GM12878 (cell line): Measurements from ENCODE around the gene HENMT1. TPM values are rescaled to one million over a fixed set of nuclear protein-coding genes. Genes with fewer than 3 reads are reported as not detected.

Experiments
- E4F1 ChIP-seq: fragments of 450-650 bp; IDR thresholded peaks from 2 replicates; pipeline ENCODE4 v1.6.1; 2018; ENCODE audit warnings: borderline replicate concordance, mild to moderate bottlenecking; ENCODE audit not compliant: partially characterized antibody
- GATAD2B ChIP-seq: fragments of 450-650 bp; conservative IDR thresholded peaks from 2 replicates; pipeline ENCODE4 v1.6.1; 2017; ENCODE audit warnings: low read depth, mild to moderate bottlenecking, moderate library complexity
- HCFC1 ChIP-seq: fragments of 150-350 bp; IDR thresholded peaks from 2 replicates; pipeline ENCODE4 v1.6.1; 2014; ENCODE audit warnings: low read length
- IRF3 ChIP-seq: fragments of 450-650 bp; IDR thresholded peaks from 2 replicates; pipeline ENCODE4 v1.6.1; 2014; ENCODE audit warnings: mild to moderate bottlenecking
- IRF5 ChIP-seq: fragments of 450-650 bp; IDR thresholded peaks from 2 replicates; pipeline ENCODE4 v1.6.1; 2017; ENCODE audit warnings: borderline replicate concordance
- POLR2AphosphoS2 ChIP-seq: IDR thresholded peaks from 2 replicates; pipeline ENCODE4 v1.6.1; 2011; ENCODE audit warnings: low read depth, mild to moderate bottlenecking, low read length, improper control_type of control experiment, moderate library complexity
- ZBTB11 ChIP-seq: fragments of 450-650 bp; formaldehyde crosslinking; IDR thresholded peaks from 2 replicates; pipeline ENCODE4 v1.5.0; 2022; ENCODE audit warnings: mild to moderate bottlenecking, missing genetic modification characterization
- polyA plus RNA-seq, 11 experiments: library from polyadenylated mRNA; depleted of rRNA in 4 of 11; unstranded in 6 of 11; stranded (reverse) in 5 of 11; fragments of >200 nt; fragmentation: Nextera tagmentation in 4 of 11; fragmentation: Illumina TruSeq in 1 of 11; extraction: Ambion mirVana in 4 of 11; extraction: Trizol in 1 of 11; gene quantifications; 1 replicate in 1 of 11; 2 replicates in 10 of 11; pipeline versions ENCODE4 v1.2.1 to v1.2.3, GENCODE V29; 2011 to 2016; ENCODE audit warnings: inconsistent platforms in 2 of 11, missing spikeins in 2 of 11, low read depth in 1 of 11
- total RNA-seq, 4 experiments: library from RNA; depleted of rRNA in 3 of 4; stranded (reverse); fragments of >200 nt in 3 of 4; fragmentation: Illumina TruSeq in 1 of 4; extraction: Trizol in 1 of 4; gene quantifications; 2 replicates each; pipeline versions ENCODE4 v1.2.1 to v1.2.3, GENCODE V29; 2013 to 2021

HENMT1 gene
- total and polyA plus RNA-seq, 10 of the 15 experiments (the other 5 are each of a cell fraction or from before 2014, with no cell fraction given): 4.4 to 15.6 (median 10.4) TPM

GRCh38 chr1:108691942-108692723 lies 31.2 kb upstream of the HENMT1 start, which contains the start of gene PRPF38B (continued):
- peak; percentile 18 for TF ChIP-seq E4F1
- no peak for TF ChIP-seq IRF3
- no peak for TF ChIP-seq IRF5
- TF ChIP-seq GATAD2B: 0 out of 2 replicates have a peak, but pooled peaks have one; percentile 40
- no peak for TF ChIP-seq ZBTB11 (CRISPR knock-in tag)
- peak; percentile 43; the same call in 1 of the 2 replicates for TF ChIP-seq HCFC1
- TF ChIP-seq POLR2AphosphoS2: peak; percentile 97
- TF ChIP-seq, all 136 proteins: peak for 46
